K562 (cell line): ENCODE measurements around the gene RAP2C. TPM values are rescaled to one million over a fixed set of nuclear protein-coding genes. Genes with fewer than 3 reads are reported as not detected.

Source experiments
- ARID1B ChIP-seq: fragments of 450-650 bp; IDR thresholded peaks from 2 replicates; pipeline ENCODE4 v1.6.1; 2016; ENCODE audit warnings: antibody characterized with exemption, mild to moderate bottlenecking, inconsistent platforms
- ARNT ChIP-seq, 2 experiments: fragments of 450-650 bp; IDR thresholded peaks; 2 replicates each; pipeline ENCODE4 v1.6.1; 2016; ENCODE audit warnings: mild to moderate bottlenecking in 1 of 2
- ATF1 ChIP-seq, 2 experiments: fragments of 450-650 bp in 1 of 2; IDR thresholded peaks; 2 replicates each; pipeline ENCODE4 v1.6.1; 2016; ENCODE audit warnings: missing compliant biosample characterization in 1 of 2, missing genetic modification characterization in 1 of 2
- CSDE1 ChIP-seq, 2 experiments: fragments of 450-650 bp; IDR thresholded peaks; 2 replicates each; pipeline ENCODE4 v1.6.1; 2016; ENCODE audit warnings: mild to moderate bottlenecking in 1 of 2
- CXXC5 ChIP-seq: fragments of 250-450 bp; sonication (Bioruptor Pico); IDR thresholded peaks from 2 replicates; pipeline ENCODE4 v1.8.0; 2022; ENCODE audit warnings: inconsistent platforms, mild to moderate bottlenecking, moderate library complexity
- ESRRA ChIP-seq: fragments of 450-650 bp; IDR thresholded peaks from 2 replicates; pipeline ENCODE4 v1.6.1; 2014; ENCODE audit warnings: low read depth, mild to moderate bottlenecking, moderate library complexity, borderline replicate concordance
- HBP1 ChIP-seq: fragments of 450-650 bp; formaldehyde crosslinking; IDR thresholded peaks from 2 replicates; pipeline ENCODE4 v1.4.0; 2022; ENCODE audit warnings: missing genetic modification characterization
- HNRNPL ChIP-seq: fragments of 200-400 bp; formaldehyde crosslinking; IDR thresholded peaks from 2 replicates; pipeline ENCODE4 v1.6.1; 2017; ENCODE audit warnings: low read depth, mild to moderate bottlenecking, low read length
- JUNB ChIP-seq: fragments of 450-650 bp; formaldehyde crosslinking; conservative IDR thresholded peaks from 2 replicates; pipeline ENCODE4 v1.4.0; 2020; ENCODE audit warnings: mild to moderate bottlenecking
- LCOR ChIP-seq: sonication (generic); formaldehyde crosslinking; IDR thresholded peaks from 2 replicates; pipeline ENCODE4 v1.8.0; 2022; ENCODE audit warnings: mild to moderate bottlenecking, missing genetic modification reagents
- MEF2D ChIP-seq: conservative IDR thresholded peaks from 2 replicates; pipeline ENCODE4 v1.6.1; 2016; ENCODE audit warnings: low read depth, missing genetic modification characterization, missing compliant biosample characterization
- PHB2 ChIP-seq: fragments of 450-650 bp; IDR thresholded peaks from 2 replicates; pipeline ENCODE4 v1.6.1; 2017; ENCODE audit warnings: low read depth
- POLR3A ChIP-seq: IDR thresholded peaks from 2 replicates; pipeline ENCODE4 v1.6.1; 2011; ENCODE audit warnings: borderline replicate concordance, mild to moderate bottlenecking, moderate library complexity; ENCODE audit not compliant: insufficient read length, insufficient read depth; ENCODE audit errors: extremely low read depth
- SAP30 ChIP-seq: fragments of 200-600 bp; sonication (generic); IDR thresholded peaks from 2 replicates; pipeline ENCODE4 v1.6.1; 2012; ENCODE audit warnings: borderline replicate concordance, low read depth, mild to moderate bottlenecking, moderate library complexity, low read length, control low read depth, inconsistent platforms; ENCODE audit not compliant: insufficient read depth, poor library complexity, severe bottlenecking
- SMAD1 ChIP-seq: fragments of 150-350 bp; IDR thresholded peaks from 2 replicates; pipeline ENCODE4 v1.6.1; 2014; ENCODE audit warnings: low read length, low read depth; ENCODE audit not compliant: partially characterized antibody
- SP1 ChIP-seq: sonication (generic); formaldehyde crosslinking; IDR thresholded peaks from 2 replicates; pipeline ENCODE4 v1.8.1; 2022; ENCODE audit warnings: mild to moderate bottlenecking, missing genetic modification reagents
- SP2 ChIP-seq: IDR thresholded peaks from 2 replicates; pipeline ENCODE4 v1.6.1; 2011; ENCODE audit warnings: mild to moderate bottlenecking, low read depth, low read length, moderate library complexity; ENCODE audit not compliant: poor library complexity, severe bottlenecking; ENCODE audit errors: extremely low read depth
- THRB ChIP-seq: fragments of 450-650 bp; formaldehyde crosslinking; conservative IDR thresholded peaks from 2 replicates; pipeline ENCODE4 v1.4.0; 2022; ENCODE audit warnings: mild to moderate bottlenecking, missing genetic modification characterization
- ZBTB7A ChIP-seq: IDR thresholded peaks from 2 replicates; pipeline ENCODE4 v1.6.1; 2011; ENCODE audit warnings: low read depth, mild to moderate bottlenecking, low read length, moderate library complexity, borderline replicate concordance; ENCODE audit not compliant: control insufficient read depth
- ZNF696 ChIP-seq: fragments of 250-450 bp; sonication (Bioruptor Pico); conservative IDR thresholded peaks from 2 replicates; pipeline ENCODE4 v1.4.0; 2020; ENCODE audit warnings: mild to moderate bottlenecking, moderate library complexity
- ZNF75A ChIP-seq: fragments of 450-650 bp; formaldehyde crosslinking; IDR thresholded peaks from 2 replicates; pipeline ENCODE4 v1.4.0; 2020; ENCODE audit warnings: mild to moderate bottlenecking
- polyA plus RNA-seq, 8 experiments: library from polyadenylated mRNA; depleted of rRNA in 4 of 8; stranded (reverse) in 5 of 8; unstranded in 3 of 8; fragments of >200 nt; fragmentation: Nextera tagmentation in 2 of 8; fragmentation: Illumina TruSeq in 1 of 8; extraction: Ambion mirVana in 2 of 8; extraction: Trizol in 1 of 8; gene quantifications; 2 replicates each; pipeline versions ENCODE4 v1.2.1 to v1.2.3, GENCODE V29; 2011 to 2014; ENCODE audit warnings: inconsistent platforms in 1 of 8, missing spikeins in 1 of 8
- total RNA-seq, 7 experiments: library from RNA; depleted of rRNA in 6 of 7; stranded (reverse); fragments of >200 nt in 6 of 7; fragmentation: Illumina TruSeq in 2 of 7; extraction: Trizol in 2 of 7; gene quantifications; 2 replicates each; pipeline versions ENCODE4 v1.2.1 to v1.2.3, GENCODE V29; 2011 to 2021; ENCODE audit warnings: low replicate concordance in 1 of 7

RAP2C gene
- total and polyA plus RNA-seq, 9 of the 15 experiments (the other 6 are each of a cell fraction or from before 2014, with no cell fraction given), result 7.8 to 28.6 (median 18.6) TPM

- TF ChIP-seq ARID1B, result 0 out of 2 replicates have a peak, but pooled peaks have one; percentile 9
- TF ChIP-seq SP2, result no peak
- TF ChIP-seq HBP1 (CRISPR knock-in tag), result 0 out of 2 replicates have a peak, but pooled peaks have one; percentile 55
- no peak for TF ChIP-seq MEF2D (tag)
- no peak for TF ChIP-seq HNRNPL
- TF ChIP-seq ATF1 (CRISPR knock-in tag; IDR thresholded peaks at IDR 0.05), result no peak
- TF ChIP-seq ATF1 (tag; IDR thresholded peaks at IDR 0.05), result 0 out of 2 replicates have a peak, but pooled peaks have one; percentile 21
- 0 out of 4 replicates have a peak, but pooled peaks of 1 of the 2 experiments have one; percentile 26 for TF ChIP-seq ARNT (IDR thresholded peaks at IDR 0.05)
- no peak for TF ChIP-seq THRB (CRISPR knock-in tag)
- TF ChIP-seq ESRRA, result no peak
- peak; percentile 25 for TF ChIP-seq SMAD1
- TF ChIP-seq ZNF75A (CRISPR knock-in tag), result no peak
- no peak for TF ChIP-seq SP1
- TF ChIP-seq JUNB (CRISPR knock-in tag), result no peak
- 0 out of 2 replicates have a peak, but pooled peaks have one; percentile 36 for TF ChIP-seq LCOR (CRISPR knock-in tag)
- peak; percentile 56 for TF ChIP-seq CXXC5 (CRISPR knock-in tag)
- TF ChIP-seq ZBTB7A, result peak; percentile 68; the same call in 1 of the 2 replicates
- TF ChIP-seq POLR3A, result no peak
- TF ChIP-seq PHB2, result no peak
- no peak for TF ChIP-seq CSDE1 (IDR thresholded peaks at IDR 0.05)
- TF ChIP-seq SAP30, result peak; percentile 38
- no peak for TF ChIP-seq ZNF696
These were observed 1.8 kb downstream of the RAP2C start (continued) for GRCh38 chrX:132217203-132218073.
